Pancreas (tissue), 10 donors: ENCODE results near the gene NTHL1. TPM values are rescaled to one million over a fixed set of nuclear protein-coding genes. Genes with fewer than 3 reads are reported as not detected.

Experiments used
- ATAC-seq, 4 donors: fragments of 200-7000 bp; cut with Tn5 transposase; one replicate each; pipeline versions ENCODE4 v1.8.0 to v1.9.1; 2020; ENCODE audit warnings: mild to moderate bottlenecking in 4 of 4, moderate library complexity in 4 of 4
- DNase-seq, 6 donors: peaks; one replicate each; pipeline ENCODE4 v3.0.0-alpha.2; 2020
- FAIRE-seq: peaks from 2 replicates; lab custom pipeline; 2012; peaks lifted over from hg19 to GRCh38; lab: Jason Lieb, UNC
- H3K27ac ChIP-seq, 4 donors: fragments of 200-600 bp; sonication (generic); 1 replicate in 3 of 4; 2 replicates in 1 of 4; pipeline versions ENCODE4 v1.5.0 to v1.8.0; 2020
- H3K27me3 ChIP-seq, 4 donors: fragments of 200-600 bp; one replicate each; pipeline ENCODE4 v1.8.0; 2021
- H3K36me3 ChIP-seq, 3 donors: fragments of 200-600 bp; sonication (generic) in 1 of 3; one replicate each; pipeline versions ENCODE4 v1.5.0 to v1.8.0; 2020 to 2021
- H3K4me1 ChIP-seq, 3 donors: fragments of 200-600 bp; one replicate each; pipeline ENCODE4 v1.8.0; 2021
- H3K4me3 ChIP-seq, 4 donors: fragments of 200-600 bp; sonication (generic) in 2 of 4; one replicate each; pipeline versions ENCODE4 v1.5.0 to v1.8.0; 2020 to 2021
- H3K9me3 ChIP-seq, 4 donors: fragments of 200-600 bp; one replicate each; pipeline ENCODE4 v1.8.0; 2021
- CTCF ChIP-seq, 4 donors: fragments of 200-600 bp; sonication (generic) in 3 of 4; IDR thresholded peaks; one replicate each; pipeline versions ENCODE4 v1.5.0 to v1.8.0; 2021; ENCODE audit warnings: antibody characterized with exemption in 4 of 4
- WGBS, 2 donors: extraction: QIAGEN DNeasy Blood & Tissue Kit; methylation state at CpG; one replicate each; pipeline ENCODE4 v1.1.7; 2013; 5-methylcytosine and 5-hydroxymethylcytosine counted together
- intact Hi-C, 3 donors: fragments of 100-400 bp; cut with DNase I; formaldehyde crosslinking; loops; one replicate each; pipeline versions ENCODE4 v1.11.1 to v1.14.2; 2022
- polyA plus RNA-seq, 2 donors: library from polyadenylated mRNA; stranded (reverse); fragments of 200-250 nt; gene quantifications; one replicate each; pipeline ENCODE4 v1.2.3, GENCODE V29; 2013
- total RNA-seq, 6 donors: library from RNA; stranded (reverse); fragmentation: NEBNext Ultra II Directional in 4 of 6; extraction: Animal tissue kit (Norgen Biotek cat#: 25700) in 4 of 6; gene quantifications; one replicate each; pipeline versions ENCODE4 v1.2.1 to v1.2.4, GENCODE V29; 2021 to 2023
- donor health status: healthy with polysubstance abuse.
- donor health status: DM: no; HTN: no; CAD: no; lungs with moderate emphysema.
- donor health status: DM: no; HTN: no; CAD: no.
- donor health status: control.
- donor health status: control.
- donor health status: Bipolar disorder and iron deficiency.
- donor health status: DM: yes; HTN: yes; CAD: no.
- donor health status: DM: no; HTN: no; CAD: no.
- donor health status: DM: no; HTN: no; CAD: no.
- donor health status: DM: yes; HTN: yes; CAD: no.

Gene NTHL1
- total and polyA plus RNA-seq, 8 donors: 5.2 to 22.8 (median 8.9) TPM

- DNase-seq (peak in 1 of 6 donors; percentile 20), ATAC-seq (no peak), FAIRE-seq (no peak)
- Histone ChIP-seq H3K36me3 (no peaks in the 10 kb centered on the region), H3K9me3 (no peaks in the 10 kb centered on the region), H3K4me1 (no peaks in the 10 kb centered on the region), H3K4me3 (no peak overlapping the region), H3K27me3 (no peaks in the 10 kb centered on the region), H3K27ac (no peak overlapping the region)
- TF ChIP-seq CTCF (IDR thresholded peaks at IDR 0.05): no peak
- 82 to 85% methylated on average over 18 of the region's 18 CpGs for WGBS, 2 donors
- intact Hi-C loops: loop anchor here in 1 of 3 donors (5.0 kb wide), 1 partner anchor 114 kb away; no protein-coding TSS in a partner anchor
These were observed 18.9 kb downstream of the NTHL1 start for GRCh38 chr16:2028620-2029220.

- Histone ChIP-seq H3K4me1 (no peaks in the 10 kb centered on the region), H3K36me3 (no peaks in the 10 kb centered on the region), H3K27me3 (no peaks in the 10 kb centered on the region), H3K4me3 (peak overlapping the region in 2 of 4 donors; percentile 64 to 66), H3K27ac (no peak overlapping the region), H3K9me3 (no peaks in the 10 kb centered on the region)
- no peak for ATAC-seq
- FAIRE-seq: no peak
- peak in 2 of 6 donors; percentile 12 to 57 for DNase-seq
- no peak for TF ChIP-seq CTCF (IDR thresholded peaks at IDR 0.05)
- WGBS, 2 donors: 40 to 44% methylated on average over 3 of the region's 3 CpGs
- intact Hi-C loops: loop anchor here in 1 of 3 donors (5.0 kb wide), 1 partner anchor 114 kb away; no protein-coding TSS in a partner anchor
These were observed 19.5 kb downstream of the NTHL1 start for GRCh38 chr16:2028146-2028545.

- Histone ChIP-seq H3K36me3 (no peaks in the 10 kb centered on the region), H3K4me3 (peak overlapping the region; percentile 45 to 66 (median 58)), H3K27ac (no peak overlapping the region), H3K27me3 (no peaks in the 10 kb centered on the region), H3K9me3 (no peaks in the 10 kb centered on the region), H3K4me1 (no peaks in the 10 kb centered on the region)
- WGBS, 2 donors: 5 to 7% methylated on average over 46 to 76 of the region's 76 CpGs
- intact Hi-C loops: loop anchor here in 1 of 3 donors (5.0 kb wide), 1 partner anchor 115 kb away; no protein-coding TSS in a partner anchor
- DNase-seq (peak in 3 of 6 donors; percentile 27 to 65 (median 62)), ATAC-seq (peak in 1 of 4 donors; percentile 5), FAIRE-seq (no peak)
- TF ChIP-seq CTCF (IDR thresholded peaks at IDR 0.05): no peak
These were observed 20.3 kb downstream of the NTHL1 start for GRCh38 chr16:2027024-2028010.

- FAIRE-seq (no peak), ATAC-seq (peak; percentile 28 to 58 (median 42)), DNase-seq (peak in 4 of 6 donors; percentile 46 to 82 (median 69))
- Histone ChIP-seq H3K36me3 (no peaks in the 10 kb centered on the region), H3K4me1 (no peaks in the 10 kb centered on the region), H3K4me3 (peak within 1 kb of the TSS; percentile 45 to 66 (median 58)), H3K27ac (no peak within 1 kb of the TSS), H3K9me3 (no peaks in the 10 kb centered on the region), H3K27me3 (no peaks in the 10 kb centered on the region)
- 7 to 9% methylated on average over 27 to 59 of the region's 59 CpGs for WGBS, 2 donors
- intact Hi-C loops: loop anchor here in 1 of 3 donors (5.0 kb wide), 1 partner anchor 116 kb away; no protein-coding TSS in a partner anchor
- TF ChIP-seq CTCF (IDR thresholded peaks at IDR 0.05): no peak
These were observed 21.1 kb downstream of the NTHL1 start, which contains the start of gene NHERF2 for GRCh38 chr16:2026461-2027023. Gene NHERF2, plus strand, starts transcription at chr16:2026902. Its CDS starts 104 bp downstream, at chr16:2027006.
